T-helper 2 cell treated with Interferon-gamma antibody and Interleukin-4, amounts not matched to agents 5 μg/mL and 100 μg/mL, for 36 hours (primary cell): Measurements from ENCODE around the gene DCAF11.

ENCODE experiments used
- DNase-seq: peaks from one replicate; pipeline ENCODE4 v3.0.0; 2021; ENCODE audit warnings: low spot score
- H3K27ac Mint-ChIP-seq: one replicate; pipeline ENCODE4 v1.8.0; 2021; ENCODE audit warnings: mild to moderate bottlenecking, mixed read lengths
- H3K27me3 Mint-ChIP-seq: one replicate; pipeline ENCODE4 v1.8.0; 2021; ENCODE audit warnings: low read depth, mixed read lengths
- H3K36me3 Mint-ChIP-seq: one replicate; pipeline ENCODE4 v1.8.0; 2021; ENCODE audit warnings: low read depth, mixed read lengths
- H3K4me1 Mint-ChIP-seq: one replicate; pipeline ENCODE4 v1.8.0; 2021; ENCODE audit warnings: low read depth, mixed read lengths
- H3K4me3 Mint-ChIP-seq: one replicate; pipeline ENCODE4 v1.8.0; 2022; ENCODE audit warnings: mild to moderate bottlenecking, moderate library complexity, mixed read lengths
- H3K9me3 Mint-ChIP-seq: one replicate; pipeline ENCODE4 v1.8.0; 2021; ENCODE audit warnings: mixed read lengths

The DCAF11 gene

GRCh38 chr14:24130380-24130716 is 15.8 kb downstream of the DCAF11 start, which contains the start of gene FITM1:
FITM1 (plus strand) TSS chr14:24130659; CDS start chr14:24131564, 905 bp downstream.
- H3K36me3 Mint-ChIP-seq = peaks cover 5% of the 10 kb centered on the region
- peaks cover 20% of the 10 kb centered on the region for H3K4me1 Mint-ChIP-seq
- no peaks in the 10 kb centered on the region for H3K9me3 Mint-ChIP-seq
- no peak within 1 kb of the TSS for H3K27ac Mint-ChIP-seq
- DNase-seq = no peak
- H3K27me3 Mint-ChIP-seq = no peaks in the 10 kb centered on the region
- H3K4me3 Mint-ChIP-seq = no peak within 1 kb of the TSS

GRCh38 chr14:24130717-24131548 is 16.4 kb downstream of the DCAF11 start:
- H3K4me3 Mint-ChIP-seq = no peak overlapping the region
- no peaks in the 10 kb centered on the region for H3K9me3 Mint-ChIP-seq
- no peak overlapping the region for H3K27ac Mint-ChIP-seq
- peaks cover 5% of the 10 kb centered on the region for H3K36me3 Mint-ChIP-seq
- H3K27me3 Mint-ChIP-seq = no peaks in the 10 kb centered on the region
- peaks cover 22% of the 10 kb centered on the region for H3K4me1 Mint-ChIP-seq
- DNase-seq = no peak

GRCh38 chr14:24131549-24131966 is 17.0 kb downstream of the DCAF11 start:
- Mint-ChIP-seq H3K36me3 (peaks cover 6% of the 10 kb centered on the region), H3K4me3 (no peak overlapping the region), H3K4me1 (peaks cover 22% of the 10 kb centered on the region), H3K27ac (no peak overlapping the region), H3K9me3 (no peaks in the 10 kb centered on the region), H3K27me3 (no peaks in the 10 kb centered on the region)
- no peak for DNase-seq

GRCh38 chr14:24132061-24132685 is 17.6 kb downstream of the DCAF11 start:
- Mint-ChIP-seq H3K9me3 (no peaks in the 10 kb centered on the region), H3K36me3 (peaks cover 13% of the 10 kb centered on the region), H3K27ac (peak overlapping the region; percentile 68), H3K4me3 (peak overlapping the region; percentile 24), H3K4me1 (peaks cover 29% of the 10 kb centered on the region), H3K27me3 (no peaks in the 10 kb centered on the region)
- no peak for DNase-seq

GRCh38 chr14:24132976-24133375 is 18.4 kb downstream of the DCAF11 start:
- Mint-ChIP-seq H3K27ac (peak overlapping the region; percentile 68), H3K36me3 (peaks cover 19% of the 10 kb centered on the region), H3K4me1 (peaks cover 31% of the 10 kb centered on the region), H3K4me3 (no peak overlapping the region), H3K27me3 (no peaks in the 10 kb centered on the region), H3K9me3 (no peaks in the 10 kb centered on the region)
- DNase-seq = no peak

GRCh38 chr14:24133735-24134134 is 19.2 kb downstream of the DCAF11 start:
- peaks cover 38% of the 10 kb centered on the region for H3K4me1 Mint-ChIP-seq
- peaks cover 27% of the 10 kb centered on the region for H3K36me3 Mint-ChIP-seq
- no peaks in the 10 kb centered on the region for H3K27me3 Mint-ChIP-seq
- H3K9me3 Mint-ChIP-seq = no peaks in the 10 kb centered on the region
- no peak overlapping the region for H3K27ac Mint-ChIP-seq
- no peak overlapping the region for H3K4me3 Mint-ChIP-seq
- no peak for DNase-seq

GRCh38 chr14:24135584-24135833 is 20.9 kb downstream of the DCAF11 start:
- H3K9me3 Mint-ChIP-seq = no peaks in the 10 kb centered on the region
- peak overlapping the region; percentile 82 for H3K27ac Mint-ChIP-seq
- H3K4me3 Mint-ChIP-seq = peak overlapping the region; percentile 90
- H3K36me3 Mint-ChIP-seq = peaks cover 41% of the 10 kb centered on the region
- H3K27me3 Mint-ChIP-seq = no peaks in the 10 kb centered on the region
- DNase-seq = no peak
- peaks cover 49% of the 10 kb centered on the region for H3K4me1 Mint-ChIP-seq

GRCh38 chr14:24135834-24136683 is 21.5 kb downstream of the DCAF11 start, which contains the start of gene PSME1:
PSME1 (plus strand) TSS chr14:24136194; CDS start chr14:24136263, 69 bp downstream.
- Mint-ChIP-seq H3K27ac (peak within 1 kb of the TSS; percentile 87), H3K36me3 (peaks cover 47% of the 10 kb centered on the region), H3K9me3 (no peaks in the 10 kb centered on the region), H3K27me3 (no peaks in the 10 kb centered on the region), H3K4me1 (peaks cover 50% of the 10 kb centered on the region), H3K4me3 (peak within 1 kb of the TSS; percentile 90)
- DNase-seq = peak; percentile 90

GRCh38 chr14:24136684-24137528 is 22.3 kb downstream of the DCAF11 start:
- H3K4me3 Mint-ChIP-seq = peak overlapping the region; percentile 90
- H3K9me3 Mint-ChIP-seq = no peaks in the 10 kb centered on the region
- H3K4me1 Mint-ChIP-seq = peaks cover 48% of the 10 kb centered on the region
- peak overlapping the region; percentile 87 for H3K27ac Mint-ChIP-seq
- no peak for DNase-seq
- no peaks in the 10 kb centered on the region for H3K27me3 Mint-ChIP-seq
- H3K36me3 Mint-ChIP-seq = peaks cover 49% of the 10 kb centered on the region

- Mint-ChIP-seq H3K36me3 (peaks cover 48% of the 10 kb centered on the region), H3K27me3 (no peaks in the 10 kb centered on the region), H3K4me3 (peak overlapping the region; percentile 90), H3K9me3 (no peaks in the 10 kb centered on the region), H3K4me1 (peaks cover 44% of the 10 kb centered on the region), H3K27ac (peak overlapping the region; percentile 58)
- no peak for DNase-seq
Observed at GRCh38 chr14:24137529-24138395, 23.2 kb downstream of the DCAF11 start.

GRCh38 chr14:24138396-24139271 is 24.1 kb downstream of the DCAF11 start:
- no peak for DNase-seq
- Mint-ChIP-seq H3K27me3 (no peaks in the 10 kb centered on the region), H3K4me3 (peak overlapping the region; percentile 99), H3K27ac (peak overlapping the region; percentile 77), H3K9me3 (no peaks in the 10 kb centered on the region), H3K36me3 (peaks cover 56% of the 10 kb centered on the region), H3K4me1 (peaks cover 49% of the 10 kb centered on the region)
